Vagina (tissue), 2 donors: ENCODE data around the gene CALHM6. TPM values are rescaled to one million over a fixed set of nuclear protein-coding genes. Genes with fewer than 3 reads are reported as not detected.

Source experiments
- DNase-seq, 2 donors: peaks; one replicate each; pipeline ENCODE4 v3.0.0-alpha.2; 2017; ENCODE audit errors: extremely low spot score in 2 of 2
- H3K27ac ChIP-seq: fragments of 200-600 bp; sonication (generic); one replicate; pipeline ENCODE4 v1.5.1; 2019
- H3K27me3 ChIP-seq: fragments of 200-600 bp; sonication (generic); one replicate; pipeline ENCODE4 v1.5.1; 2019
- H3K36me3 ChIP-seq, 2 donors: fragments of 200-600 bp; sonication (generic); one replicate each; pipeline ENCODE4 v1.5.1; 2017 to 2019
- H3K4me1 ChIP-seq: fragments of 200-600 bp; sonication (generic); one replicate; pipeline ENCODE4 v1.5.1; 2019
- H3K4me3 ChIP-seq, 2 donors: fragments of 200-600 bp; sonication (generic); 1 replicate in 1 of 2; 2 replicates in 1 of 2; pipeline ENCODE4 v1.5.1; 2016 to 2019
- H3K9me3 ChIP-seq: fragments of 200-600 bp; sonication (generic); one replicate; pipeline ENCODE4 v1.5.1; 2019
- POLR2AphosphoS5 ChIP-seq, 2 donors: sonication (generic); formaldehyde crosslinking; IDR thresholded peaks; one replicate each; pipeline ENCODE4 v1.9.0; 2017; ENCODE audit warnings: antibody characterized with exemption in 2 of 2, mild to moderate bottlenecking in 2 of 2, low read depth in 1 of 2; ENCODE audit not compliant: insufficient read depth in 1 of 2
- intact Hi-C: fragments of 100-400 bp; cut with DNase I; formaldehyde crosslinking; loops from one replicate; pipeline ENCODE4 v1.15.1; 2023
- total RNA-seq: library from RNA; depleted of rRNA; stranded (reverse); fragments of >200 nt; gene quantifications from one replicate; pipeline ENCODE4 v1.2.3, GENCODE V29; 2016
- TF ChIP-seq, protein P1 (sequence below), 3 experiments: fragments of 450-650 bp in 2 of 3; fragments of 200-600 bp in 1 of 3; sonication (generic) in 1 of 3; IDR thresholded peaks; one replicate each; pipeline ENCODE4 v1.5.1; 2017 to 2019; ENCODE audit warnings: antibody characterized with exemption in 3 of 3, mild to moderate bottlenecking in 2 of 3, moderate library complexity in 2 of 3

The CALHM6 gene
- total RNA-seq, 1 donor from 2014 or later = not detected

DNA sequence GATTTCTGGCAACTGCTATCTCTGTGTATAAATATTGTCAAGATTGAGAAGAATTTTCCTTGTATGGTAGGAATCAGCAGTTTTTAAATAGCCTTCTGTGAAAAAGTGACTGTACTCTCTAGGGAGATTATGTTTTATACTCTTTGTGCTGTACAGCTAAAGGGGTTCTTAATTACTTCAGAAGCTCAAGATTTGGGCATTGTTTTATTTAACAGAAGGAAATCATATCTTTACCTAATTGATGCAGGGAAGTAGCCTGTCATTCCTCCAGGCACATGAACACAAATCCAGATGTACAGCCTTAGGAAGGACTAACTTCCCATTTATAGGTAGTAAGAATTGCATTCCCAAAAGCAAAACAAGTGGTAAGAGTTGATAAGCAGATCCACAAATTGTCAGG lies 51.6 kb downstream of the CALHM6 start:
- Histone ChIP-seq H3K27ac (no peak overlapping the region), H3K9me3 (no peaks in the 10 kb centered on the region)

More for the DNA sequence above, 51.6 kb downstream of the CALHM6 start:
- TF ChIP-seq POLR2AphosphoS5 (IDR thresholded peaks at IDR 0.05; ENCODE audit: insufficient read depth in 1 of 2, low read depth in 1 of 2) = no peak
- TF ChIP-seq, protein P1, sequence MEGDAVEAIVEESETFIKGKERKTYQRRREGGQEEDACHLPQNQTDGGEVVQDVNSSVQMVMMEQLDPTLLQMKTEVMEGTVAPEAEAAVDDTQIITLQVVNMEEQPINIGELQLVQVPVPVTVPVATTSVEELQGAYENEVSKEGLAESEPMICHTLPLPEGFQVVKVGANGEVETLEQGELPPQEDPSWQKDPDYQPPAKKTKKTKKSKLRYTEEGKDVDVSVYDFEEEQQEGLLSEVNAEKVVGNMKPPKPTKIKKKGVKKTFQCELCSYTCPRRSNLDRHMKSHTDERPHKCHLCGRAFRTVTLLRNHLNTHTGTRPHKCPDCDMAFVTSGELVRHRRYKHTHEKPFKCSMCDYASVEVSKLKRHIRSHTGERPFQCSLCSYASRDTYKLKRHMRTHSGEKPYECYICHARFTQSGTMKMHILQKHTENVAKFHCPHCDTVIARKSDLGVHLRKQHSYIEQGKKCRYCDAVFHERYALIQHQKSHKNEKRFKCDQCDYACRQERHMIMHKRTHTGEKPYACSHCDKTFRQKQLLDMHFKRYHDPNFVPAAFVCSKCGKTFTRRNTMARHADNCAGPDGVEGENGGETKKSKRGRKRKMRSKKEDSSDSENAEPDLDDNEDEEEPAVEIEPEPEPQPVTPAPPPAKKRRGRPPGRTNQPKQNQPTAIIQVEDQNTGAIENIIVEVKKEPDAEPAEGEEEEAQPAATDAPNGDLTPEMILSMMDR (IDR thresholded peaks at IDR 0.05) = no peak
- Histone ChIP-seq H3K36me3 (no peaks in the 10 kb centered on the region), H3K27me3 (no peaks in the 10 kb centered on the region), H3K4me1 (peaks cover 21% of the 10 kb centered on the region), H3K4me3 (peak overlapping the region; percentile 37 to 43)
- intact Hi-C loops = loop anchor here (5.0 kb wide), 1 partner anchor 120 kb away; no protein-coding TSS in a partner anchor
- DNase-seq = no peak

Other genes with a start within 250 kb of the CALHM6 start
- 11.8 TPM for gene TSPYL4, start 207.3 kb upstream of the CALHM6 start, total RNA-seq
- gene TSPYL1, start 181.4 kb upstream of the CALHM6 start, total RNA-seq = 41.0 TPM
- 33.1 TPM for gene DSE, start 90.4 kb upstream of the CALHM6 start, total RNA-seq
- 2.2 TPM for gene CALHM5, start 50.3 kb downstream of the CALHM6 start, total RNA-seq
- gene TRAPPC3L, start 84.3 kb downstream of the CALHM6 start, total RNA-seq = not detected
- not detected for gene CALHM4, start 92.4 kb downstream of the CALHM6 start, total RNA-seq
- 37.8 TPM for gene RWDD1, start 110.1 kb downstream of the CALHM6 start, total RNA-seq
- not detected for gene RSPH4A, start 155.1 kb downstream of the CALHM6 start, total RNA-seq
- gene ZUP1, start 207.4 kb downstream of the CALHM6 start, total RNA-seq = 13.0 TPM
- gene KPNA5, start 219.8 kb downstream of the CALHM6 start, total RNA-seq = 7.9 TPM